T-helper 2 cell treated with Interferon-gamma antibody and Interleukin-4, amounts not matched to agents 5 μg/mL and 100 μg/mL, for 36 hours (primary cell): ENCODE data around the gene TGM5.
"Not testable (repeated sequence)": the region's sequence is repeated elsewhere in the genome, so short reads cannot be mapped to it uniquely, and the experiment has no call there.

Experiments used
- DNase-seq: peaks from one replicate; pipeline ENCODE4 v3.0.0; 2021; ENCODE audit warnings: low spot score
- H3K27ac Mint-ChIP-seq: one replicate; pipeline ENCODE4 v1.8.0; 2021; ENCODE audit warnings: mild to moderate bottlenecking, mixed read lengths
- H3K27me3 Mint-ChIP-seq: one replicate; pipeline ENCODE4 v1.8.0; 2021; ENCODE audit warnings: low read depth, mixed read lengths
- H3K36me3 Mint-ChIP-seq: one replicate; pipeline ENCODE4 v1.8.0; 2021; ENCODE audit warnings: low read depth, mixed read lengths
- H3K4me1 Mint-ChIP-seq: one replicate; pipeline ENCODE4 v1.8.0; 2021; ENCODE audit warnings: low read depth, mixed read lengths
- H3K4me3 Mint-ChIP-seq: one replicate; pipeline ENCODE4 v1.8.0; 2022; ENCODE audit warnings: mild to moderate bottlenecking, moderate library complexity, mixed read lengths
- H3K9me3 Mint-ChIP-seq: one replicate; pipeline ENCODE4 v1.8.0; 2021; ENCODE audit warnings: mixed read lengths

TGM5 gene

GRCh38 chr15:43266834-43267233 lies at the start of gene TGM5:
Gene TGM5, minus strand, starts transcription at chr15:43266928. Its CDS starts 79 bp downstream, at chr15:43266849.
- no peak for DNase-seq
- H3K27me3 Mint-ChIP-seq = peaks cover 26% of the 10 kb centered on the region
- H3K4me3 Mint-ChIP-seq = no peak within 1 kb of the TSS
- H3K4me1 Mint-ChIP-seq = peaks cover 4% of the 10 kb centered on the region
- no peaks in the 10 kb centered on the region for H3K36me3 Mint-ChIP-seq
- H3K9me3 Mint-ChIP-seq = no peaks in the 10 kb centered on the region
- no peak within 1 kb of the TSS for H3K27ac Mint-ChIP-seq

GRCh38 chr15:43314171-43314570 lies 47.4 kb upstream of the TGM5 start:
- Mint-ChIP-seq H3K4me1 (peaks cover 3% of the 10 kb centered on the region), H3K9me3 (no peaks in the 10 kb centered on the region), H3K4me3 (no peak overlapping the region), H3K27me3 (peaks cover 25% of the 10 kb centered on the region), H3K27ac (no peak overlapping the region), H3K36me3 (no peaks in the 10 kb centered on the region)
- no peak for DNase-seq

GRCh38 chr15:43312378-43312777 lies 45.6 kb upstream of the TGM5 start:
- peaks cover 32% of the 10 kb centered on the region for H3K27me3 Mint-ChIP-seq
- no peak for DNase-seq
- no peaks in the 10 kb centered on the region for H3K9me3 Mint-ChIP-seq
- peaks cover 9% of the 10 kb centered on the region for H3K4me1 Mint-ChIP-seq
- H3K36me3 Mint-ChIP-seq = no peaks in the 10 kb centered on the region
- no peak overlapping the region for H3K27ac Mint-ChIP-seq
- no peak overlapping the region for H3K4me3 Mint-ChIP-seq

GRCh38 chr15:43302205-43302817 lies 35.6 kb upstream of the TGM5 start, which contains the start of gene TGM7:
Gene TGM7, minus strand, starts transcription at chr15:43302255.
- H3K36me3 Mint-ChIP-seq = no peaks in the 10 kb centered on the region
- H3K4me3 Mint-ChIP-seq = no peak within 1 kb of the TSS
- H3K4me1 Mint-ChIP-seq = no peaks in the 10 kb centered on the region
- DNase-seq = no peak
- peaks cover 41% of the 10 kb centered on the region for H3K27me3 Mint-ChIP-seq
- H3K27ac Mint-ChIP-seq = no peak within 1 kb of the TSS
- no peaks in the 10 kb centered on the region for H3K9me3 Mint-ChIP-seq

GRCh38 chr15:43299884-43300283 lies 33.2 kb upstream of the TGM5 start:
- Mint-ChIP-seq H3K9me3 (no peaks in the 10 kb centered on the region), H3K4me1 (no peaks in the 10 kb centered on the region), H3K27ac (no peak overlapping the region), H3K36me3 (no peaks in the 10 kb centered on the region), H3K4me3 (no peak overlapping the region), H3K27me3 (peaks cover 39% of the 10 kb centered on the region)
- DNase-seq = no peak

- no peak overlapping the region for H3K4me3 Mint-ChIP-seq
- no peaks in the 10 kb centered on the region for H3K36me3 Mint-ChIP-seq
- H3K9me3 Mint-ChIP-seq = no peaks in the 10 kb centered on the region
- no peak overlapping the region for H3K27ac Mint-ChIP-seq
- H3K27me3 Mint-ChIP-seq = peaks cover 44% of the 10 kb centered on the region
- H3K4me1 Mint-ChIP-seq = no peaks in the 10 kb centered on the region
- DNase-seq = no peak
These were observed 32.7 kb upstream of the TGM5 start for GRCh38 chr15:43299411-43299810.

GRCh38 chr15:43294091-43294706 lies 27.5 kb upstream of the TGM5 start:
- Mint-ChIP-seq H3K9me3 (no peaks in the 10 kb centered on the region), H3K4me1 (no peaks in the 10 kb centered on the region), H3K4me3 (no peak overlapping the region), H3K36me3 (no peaks in the 10 kb centered on the region), H3K27ac (no peak overlapping the region), H3K27me3 (peaks cover 51% of the 10 kb centered on the region)
- no peak for DNase-seq

- no peaks in the 10 kb centered on the region for H3K9me3 Mint-ChIP-seq
- no peaks in the 10 kb centered on the region for H3K4me1 Mint-ChIP-seq
- no peak overlapping the region for H3K27ac Mint-ChIP-seq
- H3K36me3 Mint-ChIP-seq = no peaks in the 10 kb centered on the region
- DNase-seq = no peak
- H3K4me3 Mint-ChIP-seq = no peak overlapping the region
- peaks cover 51% of the 10 kb centered on the region for H3K27me3 Mint-ChIP-seq
These were observed 26.7 kb upstream of the TGM5 start for GRCh38 chr15:43293432-43293831.

- H3K27ac Mint-ChIP-seq = no peak overlapping the region
- no peaks in the 10 kb centered on the region for H3K9me3 Mint-ChIP-seq
- no peak for DNase-seq
- H3K36me3 Mint-ChIP-seq = no peaks in the 10 kb centered on the region
- H3K27me3 Mint-ChIP-seq = peaks cover 55% of the 10 kb centered on the region
- no peaks in the 10 kb centered on the region for H3K4me1 Mint-ChIP-seq
- no peak overlapping the region for H3K4me3 Mint-ChIP-seq
These were observed 25.8 kb upstream of the TGM5 start for GRCh38 chr15:43292375-43293078.

- peaks cover 38% of the 10 kb centered on the region for H3K27me3 Mint-ChIP-seq
- not testable (repeated sequence) for H3K36me3 Mint-ChIP-seq, H3K4me1 Mint-ChIP-seq, DNase-seq, H3K4me3 Mint-ChIP-seq, H3K27ac Mint-ChIP-seq, H3K9me3 Mint-ChIP-seq
These were observed 22.9 kb upstream of the TGM5 start for GRCh38 chr15:43289656-43290055.

GRCh38 chr15:43287254-43287653 lies 20.5 kb upstream of the TGM5 start:
- no peak for DNase-seq
- Mint-ChIP-seq H3K4me1 (peaks cover 6% of the 10 kb centered on the region), H3K4me3 (no peak overlapping the region), H3K36me3 (no peaks in the 10 kb centered on the region), H3K9me3 (no peaks in the 10 kb centered on the region), H3K27me3 (peaks cover 19% of the 10 kb centered on the region), H3K27ac (no peak overlapping the region)

- no peaks in the 10 kb centered on the region for H3K36me3 Mint-ChIP-seq
- H3K4me3 Mint-ChIP-seq = no peak overlapping the region
- peaks cover 10% of the 10 kb centered on the region for H3K27me3 Mint-ChIP-seq
- H3K4me1 Mint-ChIP-seq = peaks cover 6% of the 10 kb centered on the region
- no peaks in the 10 kb centered on the region for H3K9me3 Mint-ChIP-seq
- no peak overlapping the region for H3K27ac Mint-ChIP-seq
- no peak for DNase-seq
These were observed 19.3 kb upstream of the TGM5 start for GRCh38 chr15:43286074-43286473.

GRCh38 chr15:43285609-43286037 lies 18.9 kb upstream of the TGM5 start:
- H3K36me3 Mint-ChIP-seq = no peaks in the 10 kb centered on the region
- no peak overlapping the region for H3K27ac Mint-ChIP-seq
- peaks cover 6% of the 10 kb centered on the region for H3K27me3 Mint-ChIP-seq
- DNase-seq = peak; percentile 34
- no peak overlapping the region for H3K4me3 Mint-ChIP-seq
- H3K9me3 Mint-ChIP-seq = no peaks in the 10 kb centered on the region
- H3K4me1 Mint-ChIP-seq = peaks cover 6% of the 10 kb centered on the region

- Mint-ChIP-seq H3K27ac (no peak overlapping the region), H3K27me3 (peaks cover 5% of the 10 kb centered on the region), H3K9me3 (no peaks in the 10 kb centered on the region), H3K36me3 (no peaks in the 10 kb centered on the region), H3K4me1 (peaks cover 6% of the 10 kb centered on the region), H3K4me3 (no peak overlapping the region)
- no peak for DNase-seq
These were observed 16.8 kb upstream of the TGM5 start for GRCh38 chr15:43283526-43283925.
